Activated naive CD4-positive, alpha-beta T cell treated with anti-CD3 and anti-CD28 coated beads, Interleukin-2, amount 50 U/mL, for 16 hours (primary cell): ENCODE results near the gene USP9Y.
"Not testable (repeated sequence)": the region's sequence is repeated elsewhere in the genome, so short reads cannot be mapped to it uniquely, and the experiment has no call there.

Source experiments
- DNase-seq: peaks from one replicate; pipeline ENCODE4 v3.0.0-alpha.2; 2020

USP9Y gene

GRCh38 chrY:12701181-12701695, at the start of gene USP9Y:
USP9Y (plus strand) TSS chrY:12701231; CDS start chrY:12709448, 8,217 bp downstream.
- DNase-seq: no peak

DNA sequence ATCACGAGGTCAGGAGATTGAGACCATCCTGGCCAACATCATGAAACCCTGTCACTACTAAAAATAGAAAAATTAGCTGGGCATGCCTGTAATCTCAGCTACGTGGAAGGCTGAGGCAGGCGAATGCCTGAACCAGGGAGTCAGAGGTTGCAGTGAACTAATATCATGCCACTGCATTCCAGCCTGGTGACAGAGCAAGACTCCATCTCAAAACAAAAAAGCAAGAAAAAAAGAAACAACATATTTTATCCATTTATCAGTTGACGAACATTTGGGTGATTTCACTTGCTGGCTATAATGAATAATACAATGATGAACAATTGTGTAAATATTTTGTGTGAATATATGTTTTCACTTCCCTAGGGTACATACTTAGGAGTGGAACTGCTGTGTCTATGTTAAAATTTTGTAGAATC, 49.4 kb upstream of the USP9Y start:
- no peak for DNase-seq

- DNase-seq: peak; percentile 76
Observed at GRCh38 chrY:12661745-12662681, 39.0 kb upstream of the USP9Y start.

DNA sequence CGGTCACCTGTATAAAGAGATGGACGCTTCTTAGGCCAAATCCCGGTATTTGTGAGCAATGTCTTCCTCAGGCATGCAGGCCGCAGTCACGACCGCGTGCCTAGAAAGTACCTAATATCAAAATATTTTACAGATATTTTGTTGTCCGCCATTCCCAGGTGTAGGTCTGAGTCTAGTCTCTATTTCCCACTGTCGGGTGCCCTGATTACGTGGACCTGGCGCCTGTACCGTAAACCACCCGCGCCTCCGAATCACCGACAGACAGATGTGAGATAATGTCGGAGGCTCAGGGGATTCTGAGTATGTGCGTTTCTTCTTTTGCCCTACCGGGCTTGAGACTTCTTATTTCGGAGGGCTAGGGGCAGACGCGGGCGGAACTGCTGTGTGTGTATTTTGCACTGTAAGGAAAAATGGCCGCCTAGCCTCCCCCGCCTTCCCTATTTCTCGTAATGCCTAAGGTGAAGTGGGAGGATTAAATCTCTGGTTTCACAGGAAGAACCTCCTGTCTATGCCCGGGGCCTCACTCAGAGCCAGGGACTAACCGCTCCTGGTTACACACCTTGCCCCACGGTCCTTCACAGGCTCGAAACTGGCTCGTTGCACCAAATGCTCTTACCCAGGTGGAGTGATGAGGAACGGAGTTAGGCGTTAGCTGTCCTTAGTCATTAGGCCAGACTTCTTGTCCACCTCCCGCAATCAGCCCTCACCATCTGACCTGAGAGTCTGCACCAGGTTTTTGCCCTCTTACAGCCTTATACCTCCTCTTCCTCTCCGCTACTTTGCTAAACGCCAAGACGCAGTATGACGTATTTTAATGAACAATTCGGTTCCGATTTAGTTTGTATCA, 38.1 kb upstream of the USP9Y start:
- peak; percentile 39 for DNase-seq

GRCh38 chrY:12663845-12664244, 37.2 kb upstream of the USP9Y start:
- not testable (repeated sequence) for DNase-seq

DNA sequence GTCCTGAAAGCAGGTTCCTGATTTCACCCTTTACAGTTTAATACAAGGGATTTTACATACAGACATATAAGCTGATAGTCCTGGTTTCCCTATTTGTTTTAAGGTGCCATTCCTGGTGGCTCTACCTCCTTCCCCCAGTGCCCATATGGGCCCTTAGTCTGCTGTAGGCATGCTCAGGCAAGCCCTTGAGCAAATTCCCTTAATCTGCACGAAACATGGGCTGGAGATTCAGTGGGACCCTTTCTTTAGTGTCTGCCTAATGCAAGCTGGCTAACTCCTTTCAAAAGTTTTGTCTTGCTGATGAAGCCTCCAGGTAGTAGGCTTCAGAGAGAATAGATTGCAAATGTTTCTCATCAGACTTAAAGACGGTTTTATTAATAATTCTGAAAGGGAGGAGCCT, 22.9 kb upstream of the USP9Y start:
- no peak for DNase-seq

- no peak for DNase-seq
Observed at GRCh38 chrY:12681535-12681934, 19.5 kb upstream of the USP9Y start.

- DNase-seq: no peak
Observed at GRCh38 chrY:12688337-12688736, 12.7 kb upstream of the USP9Y start.

- no peak for DNase-seq
Observed at GRCh38 chrY:12700087-12700486, 944 bp upstream of the USP9Y start.

GRCh38 chrY:12702174-12702573, 1.1 kb downstream of the USP9Y start:
- DNase-seq: no peak

GRCh38 chrY:12710460-12710859, 9.4 kb downstream of the USP9Y start:
- no peak for DNase-seq

DNA sequence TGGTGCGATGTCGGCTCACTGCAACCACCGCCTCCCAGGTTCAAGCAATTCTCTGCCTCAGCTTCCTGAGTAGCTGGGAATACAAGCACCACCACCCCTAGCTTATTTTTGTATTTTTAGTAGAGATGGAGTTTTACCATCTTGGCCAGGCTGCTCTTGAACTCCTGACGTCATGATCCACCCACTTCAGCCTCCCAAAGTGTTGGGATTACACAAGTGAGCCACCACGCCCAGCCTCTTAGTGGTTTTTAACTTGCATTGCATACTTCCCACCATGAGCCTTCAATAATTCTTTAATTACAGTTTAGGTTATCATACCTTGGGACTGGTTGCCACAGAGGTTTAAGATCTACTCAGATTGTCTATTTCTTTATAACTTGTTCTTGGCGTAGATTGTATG, 14.3 kb downstream of the USP9Y start:
- no peak for DNase-seq

GRCh38 chrY:12729746-12730145, 28.7 kb downstream of the USP9Y start:
- no peak for DNase-seq

GRCh38 chrY:12733625-12734024, 32.6 kb downstream of the USP9Y start:
- peak; percentile 43 for DNase-seq

DNA sequence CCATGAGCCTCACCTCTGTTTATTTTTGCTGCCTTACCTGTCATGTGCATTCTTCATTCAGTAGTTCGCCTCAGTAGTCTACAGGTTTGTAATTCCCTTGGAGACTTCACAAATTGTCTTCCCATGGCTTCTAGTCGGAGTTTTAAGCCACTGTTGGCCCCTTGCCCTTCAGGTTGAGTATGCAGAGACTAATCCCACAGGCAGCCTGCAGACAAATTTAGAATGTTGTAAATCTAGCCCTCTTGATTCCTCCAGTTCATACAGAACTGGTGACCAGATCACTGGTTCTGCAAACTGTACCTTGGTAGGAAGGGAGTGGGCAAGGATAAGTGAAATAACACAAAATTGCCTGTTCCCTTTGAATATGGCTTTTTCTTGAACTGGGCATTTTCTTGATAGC, 33.0 kb downstream of the USP9Y start:
- no peak for DNase-seq

GRCh38 chrY:12741414-12741813, 40.4 kb downstream of the USP9Y start:
- no peak for DNase-seq

- DNase-seq: no peak
Observed at GRCh38 chrY:12742725-12743124, 41.7 kb downstream of the USP9Y start.

DNA sequence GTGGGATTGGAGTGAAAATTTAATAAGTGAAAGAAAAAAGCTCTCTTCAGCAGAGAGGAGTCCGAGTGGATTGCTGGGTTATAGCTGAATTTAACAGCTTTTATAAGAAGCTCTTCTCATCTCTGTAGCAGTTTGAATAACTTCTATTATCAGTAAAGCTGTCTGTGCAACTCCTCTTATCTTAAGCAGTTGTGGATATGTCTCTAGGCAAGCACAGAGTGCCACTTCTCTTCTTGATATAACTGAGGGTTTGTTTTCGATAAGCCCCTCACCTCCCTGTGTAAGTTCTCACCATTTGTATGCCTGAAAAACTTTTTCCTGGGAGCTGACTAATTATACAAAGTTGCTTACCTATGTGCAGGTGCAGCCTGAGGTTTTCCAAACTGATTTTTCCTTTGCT, 43.1 kb downstream of the USP9Y start:
- no peak for DNase-seq

DNA sequence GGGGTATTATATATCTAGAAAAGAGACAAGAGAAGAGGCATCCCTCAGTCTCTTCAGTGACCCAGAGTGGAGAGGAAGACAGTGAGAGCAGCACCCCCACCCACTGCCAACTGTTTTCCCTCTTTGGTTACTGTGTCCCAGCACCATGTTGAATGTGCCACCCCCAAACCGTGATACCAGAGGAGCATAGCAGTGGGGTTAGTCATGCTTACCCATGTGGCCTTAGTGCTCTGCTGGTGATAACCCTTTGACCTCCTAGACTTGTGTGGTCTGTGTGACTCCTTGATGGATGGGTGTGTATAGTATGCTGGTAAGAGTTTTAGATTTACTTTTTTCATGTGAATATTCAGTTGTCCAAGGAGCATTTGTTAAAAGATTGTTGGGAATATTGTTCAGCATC, 48.3 kb downstream of the USP9Y start:
- DNase-seq: no peak

DNA sequence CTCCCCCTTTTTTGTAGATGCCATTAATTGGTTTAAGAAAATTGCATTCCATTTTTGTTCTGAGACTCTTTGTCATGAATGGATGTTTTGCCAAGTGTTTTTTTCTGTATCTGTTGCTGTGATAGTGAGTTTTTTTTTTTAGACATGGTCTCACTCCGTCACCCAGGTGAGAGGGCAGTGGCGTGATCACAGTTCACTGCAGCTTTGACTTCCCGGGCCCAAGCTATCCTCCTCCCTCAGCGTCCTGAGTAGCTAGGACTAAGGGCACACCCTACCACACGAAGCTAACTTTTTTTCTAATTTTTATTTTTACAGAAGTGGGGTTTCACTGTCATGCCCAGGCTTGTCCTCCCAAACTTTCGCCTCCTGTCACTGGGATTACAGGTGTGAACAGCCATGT, 51.8 kb downstream of the USP9Y start:
- DNase-seq: no peak

DNA sequence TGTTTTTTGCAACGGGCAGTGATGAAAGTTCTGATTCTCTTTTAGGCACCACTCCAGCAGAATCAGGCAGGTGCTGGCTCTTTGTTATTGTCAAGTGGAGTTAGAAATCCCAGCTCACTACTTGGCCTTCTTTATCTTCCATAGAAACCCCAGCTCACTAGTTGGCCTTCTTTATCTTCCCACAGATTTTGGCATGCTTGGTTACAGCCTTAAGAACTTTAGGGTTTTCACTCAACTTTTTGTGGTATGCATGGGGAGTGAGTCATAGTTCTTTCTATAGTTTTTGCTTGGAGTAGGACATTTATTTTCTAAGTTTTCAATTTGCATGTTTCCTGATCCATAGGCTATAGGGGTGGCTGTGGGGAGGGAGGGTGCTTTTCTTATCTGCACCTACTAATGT, 55.0 kb downstream of the USP9Y start:
- no peak for DNase-seq

DNA sequence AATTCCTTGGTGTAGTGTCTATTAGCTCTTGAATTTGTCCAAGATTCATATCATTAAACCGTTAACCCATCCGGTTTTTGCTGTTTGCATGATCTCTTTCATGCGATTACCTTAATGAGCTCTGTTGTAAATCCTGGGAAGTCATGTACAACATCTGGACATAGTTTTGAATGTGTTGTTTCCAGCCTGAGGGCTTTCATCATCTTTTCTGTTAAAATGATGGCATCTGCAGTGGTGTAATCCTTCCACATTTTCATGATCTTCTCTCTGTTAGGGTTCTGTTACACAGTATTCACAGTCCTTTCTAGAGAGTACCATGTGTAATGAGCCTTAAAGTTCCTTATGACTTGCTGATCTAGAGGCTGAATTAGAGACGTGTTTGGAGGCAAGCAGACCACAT, 64.9 kb downstream of the USP9Y start:
- DNase-seq: no peak

- DNase-seq: no peak
Observed at GRCh38 chrY:12784521-12784920, 83.5 kb downstream of the USP9Y start.

GRCh38 chrY:12793999-12794398, 93.0 kb downstream of the USP9Y start:
- DNase-seq: no peak
